Cardiac fibroblast (primary cell): ENCODE measurements around the gene SOD3.

ENCODE experiments used
- DNase-seq, 2 donors: peaks; one replicate each; pipeline versions ENCODE4 v3.0.0 to v3.0.0-alpha.2; 2010; ENCODE audit warnings: low read depth in 2 of 2
- H3K4me3 ChIP-seq, 2 donors: replicated peaks in 1 of 2; 1 replicate in 1 of 2; 2 replicates in 1 of 2; pipeline ENCODE4 v1.5.1; 2011; ENCODE audit warnings: low read depth in 2 of 2, low read length in 2 of 2, mild to moderate bottlenecking in 2 of 2, moderate library complexity in 1 of 2
- TF ChIP-seq, protein P1 (sequence below): IDR thresholded peaks from one replicate; pipeline ENCODE4 v1.5.1; 2011; ENCODE audit warnings: low read depth, mild to moderate bottlenecking, low read length, inconsistent platforms

The SOD3 gene

DNA sequence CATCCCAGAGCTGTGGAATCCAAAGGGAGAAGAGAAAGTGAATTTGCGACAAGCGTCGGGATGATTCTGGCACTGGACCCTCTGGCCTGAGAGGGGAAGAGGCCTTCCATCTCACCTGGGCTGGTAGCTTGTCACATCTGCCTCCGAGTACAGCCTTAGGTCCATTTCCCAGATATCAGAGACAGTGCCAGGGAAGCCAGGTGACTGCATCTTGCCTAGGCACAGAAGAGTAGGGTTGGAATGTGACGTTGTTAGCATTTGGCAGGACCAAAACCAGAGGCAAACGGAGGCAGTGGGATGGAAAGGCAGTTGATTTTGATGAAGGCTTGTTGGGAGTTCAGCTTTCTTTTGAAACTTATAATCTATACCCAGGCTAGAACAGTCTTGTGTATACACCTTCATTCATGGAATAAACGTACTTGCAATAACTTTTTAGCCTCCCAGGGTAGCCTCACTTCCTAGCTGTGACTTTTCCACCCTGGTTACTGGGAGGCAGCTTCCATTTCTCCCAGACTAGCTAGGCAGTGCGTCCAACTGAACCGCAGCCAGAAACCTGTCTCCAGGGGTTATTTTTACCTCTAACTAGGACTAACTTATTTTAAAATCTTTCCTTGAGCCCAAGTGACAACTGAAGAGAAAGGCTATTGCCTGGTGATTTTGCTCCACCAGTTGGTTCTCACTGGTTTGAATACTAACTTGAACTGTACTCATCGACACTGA, 5.9 kb downstream of the SOD3 start:
- TF ChIP-seq, protein P1, sequence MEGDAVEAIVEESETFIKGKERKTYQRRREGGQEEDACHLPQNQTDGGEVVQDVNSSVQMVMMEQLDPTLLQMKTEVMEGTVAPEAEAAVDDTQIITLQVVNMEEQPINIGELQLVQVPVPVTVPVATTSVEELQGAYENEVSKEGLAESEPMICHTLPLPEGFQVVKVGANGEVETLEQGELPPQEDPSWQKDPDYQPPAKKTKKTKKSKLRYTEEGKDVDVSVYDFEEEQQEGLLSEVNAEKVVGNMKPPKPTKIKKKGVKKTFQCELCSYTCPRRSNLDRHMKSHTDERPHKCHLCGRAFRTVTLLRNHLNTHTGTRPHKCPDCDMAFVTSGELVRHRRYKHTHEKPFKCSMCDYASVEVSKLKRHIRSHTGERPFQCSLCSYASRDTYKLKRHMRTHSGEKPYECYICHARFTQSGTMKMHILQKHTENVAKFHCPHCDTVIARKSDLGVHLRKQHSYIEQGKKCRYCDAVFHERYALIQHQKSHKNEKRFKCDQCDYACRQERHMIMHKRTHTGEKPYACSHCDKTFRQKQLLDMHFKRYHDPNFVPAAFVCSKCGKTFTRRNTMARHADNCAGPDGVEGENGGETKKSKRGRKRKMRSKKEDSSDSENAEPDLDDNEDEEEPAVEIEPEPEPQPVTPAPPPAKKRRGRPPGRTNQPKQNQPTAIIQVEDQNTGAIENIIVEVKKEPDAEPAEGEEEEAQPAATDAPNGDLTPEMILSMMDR, result no peak
- DNase-seq, result no peak
- H3K4me3 ChIP-seq, result no peak overlapping the region

DNA sequence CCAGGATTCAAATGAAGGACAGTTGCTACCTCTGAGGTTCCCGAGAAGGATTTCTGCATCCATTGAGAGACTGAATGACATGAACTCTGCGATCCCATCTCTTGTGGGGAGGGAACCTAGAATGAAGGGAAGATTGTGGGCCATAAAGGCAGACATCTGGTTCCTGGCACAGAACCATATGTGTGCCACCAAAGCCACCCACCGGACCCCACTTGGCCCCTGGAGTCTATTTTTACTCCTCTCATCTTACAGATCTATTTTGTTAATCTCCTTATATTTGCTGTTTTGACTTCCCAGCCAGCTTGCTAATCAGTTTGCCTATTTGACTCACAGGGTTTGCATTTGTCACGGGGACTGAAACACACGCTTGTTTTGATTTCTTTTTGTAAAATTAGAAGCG, 7.3 kb downstream of the SOD3 start:
- H3K4me3 ChIP-seq, result no peak overlapping the region
- TF ChIP-seq, protein P1, result no peak
- DNase-seq, result no peak

DNA sequence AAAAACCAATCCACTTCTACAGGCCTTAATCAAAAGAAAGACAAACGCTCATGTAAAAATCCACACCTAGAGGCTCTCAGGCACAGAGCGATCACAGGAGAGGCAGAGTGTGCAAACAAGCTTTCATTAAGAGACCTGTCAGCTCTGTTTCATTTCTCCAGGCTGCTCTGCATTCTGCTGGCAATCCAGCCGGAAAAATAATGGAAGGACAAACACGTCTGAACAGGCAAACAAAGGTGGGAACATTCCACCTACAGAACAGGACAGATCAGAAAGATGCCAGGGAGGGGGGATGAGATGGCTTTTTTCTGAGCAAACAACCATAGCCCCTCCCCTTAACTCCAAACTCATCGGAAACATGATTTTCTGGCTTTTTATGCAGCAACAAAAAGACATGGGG, 9.7 kb downstream of the SOD3 start:
- TF ChIP-seq, protein P1, result no peak
- DNase-seq, result no peak
- no peak overlapping the region for H3K4me3 ChIP-seq

DNA sequence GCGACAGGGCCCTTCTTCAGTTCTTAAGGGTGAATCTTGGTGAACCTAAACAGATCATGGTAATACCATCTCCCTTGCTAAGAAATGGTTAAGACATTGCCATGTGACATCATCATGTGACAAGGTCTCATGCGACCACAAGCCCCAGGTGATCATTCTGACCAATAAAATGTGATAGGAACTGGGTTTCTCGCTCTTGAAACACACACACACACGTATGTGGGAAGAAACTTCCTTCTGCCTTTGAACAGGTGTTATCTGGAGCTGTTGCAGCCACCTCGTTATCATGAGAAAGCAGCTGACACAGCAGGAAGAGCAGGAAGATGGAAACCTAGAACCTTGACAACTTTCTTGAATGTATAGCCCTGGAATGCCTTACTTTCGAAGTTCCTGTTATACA, 10.2 kb downstream of the SOD3 start:
- TF ChIP-seq, protein P1, result no peak
- no peak overlapping the region for H3K4me3 ChIP-seq
- DNase-seq, result no peak

GRCh38 chr4:24806206-24806990, 11.0 kb downstream of the SOD3 start:
- H3K4me3 ChIP-seq, result no peak overlapping the region
- TF ChIP-seq, protein P1, result no peak
- DNase-seq, result no peak

DNA sequence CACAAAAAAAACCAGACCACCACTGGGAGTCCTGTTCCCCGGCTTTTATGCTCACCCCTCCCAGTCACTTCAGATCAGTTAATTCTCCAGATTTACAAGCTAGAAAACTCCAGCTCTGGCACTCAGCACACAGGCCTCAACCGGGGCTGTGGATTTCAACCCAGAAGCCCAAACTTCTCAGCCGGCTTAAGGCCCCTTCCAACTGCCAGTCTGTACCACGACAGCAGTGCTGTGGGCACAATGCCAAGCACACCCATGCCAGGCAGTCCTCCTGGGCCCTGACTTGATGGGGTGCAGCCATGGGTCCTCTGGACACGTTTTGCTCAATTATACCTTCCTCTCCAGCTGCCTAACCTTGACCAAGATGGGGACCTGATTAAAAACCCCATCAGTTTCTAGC, 12.2 kb downstream of the SOD3 start:
- H3K4me3 ChIP-seq, result no peak overlapping the region
- TF ChIP-seq, protein P1, result no peak
- DNase-seq, result no peak
